GM18873 (cell line): ENCODE measurements around the gene LIPC.

ENCODE experiments used
- ATAC-seq: cut with Tn5 transposase; IDR thresholded peaks from one replicate; pipeline ENCODE4 v1.9.1; 2021; ENCODE audit warnings: mild to moderate bottlenecking, moderate library complexity, moderate number of reproducible peaks; ENCODE audit not compliant: unreplicated experiment, low FRiP score

LIPC gene

DNA sequence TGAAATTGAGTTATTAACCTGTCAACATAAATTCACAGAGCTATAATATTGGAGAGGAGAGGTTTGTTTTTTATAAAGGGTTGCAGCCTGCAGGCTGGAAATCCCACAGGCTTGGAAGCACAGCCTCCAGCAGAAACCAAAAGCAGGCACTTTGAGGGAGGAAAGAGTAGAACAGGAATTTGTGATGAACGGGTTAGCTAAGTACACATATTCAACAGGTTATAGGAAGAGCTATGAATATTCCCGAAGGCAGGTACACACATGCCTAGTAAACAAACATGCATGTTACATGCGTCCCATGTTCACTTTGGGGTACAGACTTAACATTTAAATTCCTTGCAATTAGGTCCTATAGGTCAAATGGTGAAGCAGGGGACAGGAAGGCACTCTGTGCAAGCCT, 25.9 kb upstream of the LIPC start:
- no peak for ATAC-seq

DNA sequence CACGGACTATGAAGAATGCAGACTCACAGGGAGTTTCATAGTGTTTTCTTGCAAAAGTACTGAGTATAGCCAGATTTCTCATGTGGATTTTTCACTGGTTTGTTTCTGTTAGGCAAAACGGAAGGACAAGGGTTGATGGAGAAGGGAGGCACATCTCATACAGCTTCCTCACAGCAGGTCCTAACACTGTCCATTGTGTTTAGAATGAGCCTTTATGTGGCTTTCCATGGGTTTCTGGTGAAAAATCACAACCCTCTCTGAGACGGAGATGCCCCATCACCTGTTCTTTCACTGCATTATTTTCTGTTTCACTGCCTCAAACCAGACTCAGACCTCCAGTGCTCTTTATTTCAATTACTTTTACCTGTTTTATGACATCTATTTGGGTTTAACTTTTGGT, 25.0 kb upstream of the LIPC start:
- no peak for ATAC-seq

DNA sequence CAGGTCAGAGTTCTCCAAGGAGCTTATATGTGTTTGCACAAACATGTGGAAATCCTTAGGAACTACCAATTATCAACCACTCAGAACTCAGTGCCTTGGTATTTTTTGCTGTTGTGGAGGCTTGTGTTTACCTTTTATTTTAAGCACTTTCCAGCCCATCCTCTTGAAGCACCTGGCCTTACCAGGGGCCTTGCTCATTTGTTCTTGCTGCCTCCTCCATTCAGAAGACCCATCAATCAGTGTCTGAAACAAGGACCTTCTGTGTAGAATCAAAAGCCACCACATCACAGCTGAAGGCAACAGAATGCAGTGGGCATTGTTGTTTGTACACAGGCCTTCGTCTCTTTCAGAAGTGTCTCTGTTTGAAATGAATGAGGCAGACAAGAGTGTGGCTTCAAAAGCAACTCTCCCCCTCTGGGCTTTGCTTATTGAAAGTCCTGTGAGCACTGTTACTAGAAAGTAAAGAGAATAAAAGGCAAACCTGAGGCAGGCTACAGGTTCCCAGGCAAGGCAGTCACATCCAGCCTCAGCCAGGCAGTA, 24.5 kb upstream of the LIPC start:
- ATAC-seq: no peak

DNA sequence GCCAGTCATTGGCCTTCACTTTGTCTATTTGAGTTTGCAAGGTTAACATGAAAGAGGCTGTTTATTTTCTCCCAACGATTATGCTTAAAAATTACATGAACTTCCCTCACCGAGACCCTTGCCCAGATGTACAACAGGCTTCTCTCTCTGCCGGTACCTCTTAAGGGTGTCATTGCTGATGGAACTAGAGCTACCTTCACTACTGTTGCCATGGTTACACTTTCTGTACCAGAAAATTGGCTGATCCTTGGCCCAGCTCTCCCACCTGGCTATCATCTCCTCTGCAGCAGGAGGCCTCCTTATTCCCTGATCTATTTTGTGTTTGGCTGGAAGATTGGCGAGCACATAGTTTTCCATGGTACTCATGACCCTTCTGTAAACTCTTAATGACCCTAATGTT, 24.0 kb upstream of the LIPC start:
- no peak for ATAC-seq

DNA sequence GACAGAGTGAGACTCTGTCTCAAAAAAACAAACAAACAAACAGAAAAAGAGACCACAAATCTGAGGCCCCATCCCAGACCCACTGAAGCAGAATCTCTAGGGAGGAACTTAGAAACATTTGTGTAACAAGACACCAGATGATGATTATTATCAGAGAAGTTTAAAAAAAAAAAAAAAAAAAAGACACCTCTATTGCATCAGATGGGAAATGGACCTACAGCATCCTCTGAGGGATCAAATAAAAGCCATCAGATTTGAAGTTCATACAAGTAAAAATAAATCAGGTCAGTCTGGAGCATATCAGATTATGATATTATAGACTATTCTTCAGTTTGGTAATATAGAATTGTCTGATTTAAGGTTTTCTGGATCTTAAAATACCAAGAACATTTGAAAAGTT, 21.9 kb upstream of the LIPC start:
- ATAC-seq: no peak

DNA sequence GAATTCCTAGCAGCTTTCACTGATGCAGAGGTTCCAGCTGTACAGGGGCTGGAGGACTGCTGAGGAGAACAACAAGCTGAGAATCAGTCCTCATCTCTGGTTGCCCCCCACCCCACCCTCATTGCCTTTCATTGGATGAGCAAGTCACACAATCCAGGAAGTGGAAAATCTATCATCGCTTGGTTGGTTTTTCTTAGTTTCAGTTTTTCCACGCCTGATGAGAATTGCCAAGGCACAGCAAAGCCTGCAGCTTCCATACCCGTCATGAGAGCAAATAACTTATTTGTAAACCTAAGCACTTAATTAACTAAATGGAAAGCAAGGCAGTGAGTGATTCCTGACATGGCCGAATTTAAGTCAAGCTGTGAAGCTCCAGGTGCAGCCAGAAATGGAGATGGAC, 21.4 kb upstream of the LIPC start:
- ATAC-seq: no peak

DNA sequence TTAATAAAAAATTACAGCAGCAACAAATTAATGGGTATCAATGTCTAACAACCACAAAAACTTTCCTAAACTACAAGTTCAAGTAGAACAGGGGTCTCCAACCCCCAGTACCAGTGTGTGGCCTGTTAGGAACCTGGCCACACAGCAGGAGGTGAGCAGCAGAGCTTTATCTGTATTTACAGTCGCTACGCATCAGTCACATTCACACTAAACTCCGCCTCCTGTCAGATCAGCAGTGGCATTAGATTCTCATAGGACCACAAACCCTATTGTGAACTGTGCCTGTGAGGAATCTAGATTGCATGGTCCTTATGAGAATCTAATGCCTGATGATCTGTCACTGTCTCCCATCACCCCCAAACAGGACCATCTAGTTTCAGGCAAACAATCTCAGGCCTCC, 18.5 kb upstream of the LIPC start:
- ATAC-seq: no peak

DNA sequence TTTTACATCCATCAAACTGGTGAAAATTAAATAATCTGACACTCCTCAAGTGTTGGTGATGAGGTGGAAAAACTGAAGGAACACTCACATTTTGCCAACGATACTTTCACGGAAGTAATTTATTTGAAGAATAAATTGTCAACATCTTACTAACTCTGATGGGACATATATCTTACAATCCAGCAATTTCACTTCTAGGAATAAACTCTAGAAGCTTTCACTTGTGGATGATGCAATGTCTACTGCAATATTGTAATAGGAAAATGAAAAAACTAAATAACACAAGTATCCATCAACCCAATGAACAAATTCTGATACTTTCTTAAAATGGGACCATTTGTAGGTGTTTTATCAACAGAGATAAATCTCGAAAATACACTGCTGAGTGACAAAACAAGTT, 16.2 kb upstream of the LIPC start:
- ATAC-seq: no peak

DNA sequence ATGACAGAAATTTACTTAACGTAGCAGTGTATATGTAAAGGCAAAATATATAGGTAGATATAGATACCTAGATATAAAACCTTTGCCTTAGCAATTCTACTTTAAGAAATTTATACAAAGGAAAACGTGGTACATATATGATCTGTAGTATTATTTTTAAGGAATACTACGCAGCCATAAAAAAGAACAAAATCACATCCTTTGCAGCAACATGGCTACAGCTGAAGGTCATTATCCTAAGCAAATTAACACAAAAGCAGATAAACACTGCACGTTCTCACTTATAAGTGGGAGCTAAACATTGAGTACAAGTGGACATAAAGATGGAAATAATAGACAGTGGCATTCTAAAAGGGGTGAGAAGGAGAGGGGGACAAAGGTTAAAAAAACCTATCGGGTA, 14.8 kb upstream of the LIPC start:
- ATAC-seq: no peak

DNA sequence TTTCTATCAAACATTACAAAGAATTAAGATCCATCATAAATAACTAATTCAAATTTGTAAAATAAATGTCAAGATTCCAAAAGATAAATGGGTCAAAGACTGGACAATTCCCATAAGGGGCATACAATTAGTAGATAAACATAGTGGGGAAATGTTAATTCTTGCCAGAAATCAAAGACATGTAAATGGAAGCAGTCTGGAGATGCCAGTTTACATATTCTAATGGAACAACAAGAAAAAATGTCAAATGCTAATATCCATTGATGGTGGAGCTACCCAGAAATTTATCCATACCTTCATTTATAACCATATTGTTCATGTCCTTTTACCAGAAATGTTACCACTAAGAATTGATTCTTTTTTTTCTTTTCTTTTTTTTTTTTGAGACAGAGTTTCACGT, 13.7 kb upstream of the LIPC start:
- ATAC-seq: no peak

DNA sequence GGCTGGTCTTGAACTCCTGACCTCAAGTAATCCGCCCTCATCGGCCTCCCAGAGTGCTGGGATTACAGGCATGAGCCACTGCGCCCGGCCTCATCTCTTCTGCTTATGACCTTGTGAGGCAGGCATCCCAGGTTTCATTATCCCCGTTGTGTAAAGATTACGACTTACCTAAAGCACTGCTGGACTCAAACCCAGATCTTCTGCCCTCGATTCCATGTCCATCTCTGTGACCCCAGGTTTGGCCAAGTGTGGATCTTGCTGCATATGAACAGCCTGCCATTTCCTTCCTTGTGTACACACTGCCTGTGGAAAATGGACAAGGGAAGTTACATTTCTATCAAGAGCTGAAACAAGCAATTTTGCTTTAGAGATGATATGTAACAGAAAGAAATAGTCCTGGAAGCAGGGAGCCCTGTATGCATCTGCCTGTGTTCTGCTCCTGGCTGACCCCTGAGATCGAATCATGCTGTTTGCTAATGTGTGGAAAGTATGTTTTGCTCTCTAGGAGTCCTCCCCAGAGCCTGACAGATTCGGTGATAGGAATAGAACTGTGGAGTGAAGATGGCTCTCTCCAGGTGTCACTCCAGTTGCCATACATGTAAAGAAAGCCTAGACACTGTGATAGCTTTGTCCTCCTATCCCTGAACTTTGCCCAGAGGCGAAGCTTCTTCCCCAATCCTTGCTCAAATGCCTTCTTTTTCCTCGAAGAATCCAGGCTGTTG, 11.8 kb upstream of the LIPC start:
- no peak for ATAC-seq

DNA sequence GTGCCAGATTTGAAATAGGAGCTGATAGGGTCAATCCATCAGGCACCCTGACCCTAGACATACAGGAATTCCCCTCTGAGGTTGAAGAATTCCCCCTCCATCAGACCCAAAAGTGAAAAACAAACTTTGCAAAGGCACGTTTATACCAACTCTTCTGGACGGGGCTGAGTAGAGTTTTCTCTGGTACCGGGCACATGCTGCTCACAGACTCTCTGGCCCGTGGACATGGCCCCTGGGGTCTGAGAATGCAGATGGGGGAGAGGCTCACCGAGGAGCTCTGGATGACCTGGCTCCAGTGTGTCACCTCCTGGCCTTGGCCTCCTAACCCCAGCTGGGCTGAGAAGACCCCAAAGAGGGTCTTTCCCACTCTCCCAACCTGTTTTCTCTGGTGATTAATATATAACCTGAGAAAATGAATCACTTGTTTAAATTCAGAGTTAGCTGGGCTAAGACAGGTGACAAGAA, 11.2 kb upstream of the LIPC start:
- ATAC-seq: no peak

DNA sequence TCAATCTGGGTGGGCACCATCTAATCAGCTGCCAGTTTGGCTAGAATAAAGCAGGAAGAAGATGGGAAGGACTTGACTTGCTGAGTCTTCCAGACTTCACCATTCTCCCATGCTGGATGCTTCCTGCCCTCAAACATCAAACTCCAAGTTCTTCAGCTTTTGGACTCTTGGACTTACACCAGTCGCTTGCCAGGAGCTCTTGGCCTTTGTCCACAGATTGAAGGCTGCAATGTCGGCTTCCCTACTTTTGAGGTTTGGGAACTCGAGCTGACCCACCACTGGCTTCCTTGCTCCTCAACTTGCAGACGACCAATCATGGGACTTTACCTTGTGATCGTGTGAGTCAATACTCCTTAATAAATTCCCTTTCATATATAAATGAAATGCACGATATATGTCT, 8.6 kb upstream of the LIPC start:
- ATAC-seq: no peak

DNA sequence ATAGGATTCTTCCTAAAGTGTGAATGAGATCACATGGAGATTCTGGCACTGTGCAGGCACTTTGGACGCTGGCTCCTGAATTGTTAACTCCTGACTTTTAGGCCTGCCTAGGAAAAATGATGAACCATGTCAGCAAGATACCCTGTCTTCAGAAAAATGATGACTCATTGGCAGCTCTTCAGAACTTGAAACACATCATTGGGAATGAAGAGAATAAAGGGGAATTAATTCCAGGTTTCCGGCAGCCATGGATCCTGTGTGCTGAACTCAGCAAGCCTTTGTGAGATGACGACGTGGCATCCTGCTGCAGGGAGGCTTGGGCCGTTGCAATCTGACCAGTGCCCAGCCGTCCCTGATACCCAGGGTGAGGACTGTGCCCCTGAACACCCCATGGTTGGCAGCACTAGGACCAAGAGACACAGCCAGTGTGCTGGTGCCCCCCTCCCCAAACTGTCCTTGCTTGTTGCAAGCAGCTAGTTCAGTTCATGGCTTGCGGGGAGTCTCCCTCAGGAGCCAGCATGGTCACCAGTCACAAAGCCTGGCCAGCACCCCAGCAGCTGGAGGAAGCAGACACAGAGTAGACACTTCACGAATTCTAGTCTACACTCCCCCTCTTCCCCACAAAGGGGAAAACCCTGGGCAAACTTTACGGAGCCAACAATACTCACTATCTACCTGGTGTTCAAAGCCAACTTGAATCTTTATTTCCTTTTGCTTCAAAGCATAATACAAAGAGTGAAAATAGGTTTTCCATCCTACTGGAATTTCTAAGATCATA, 7.8 kb upstream of the LIPC start:
- no peak for ATAC-seq

DNA sequence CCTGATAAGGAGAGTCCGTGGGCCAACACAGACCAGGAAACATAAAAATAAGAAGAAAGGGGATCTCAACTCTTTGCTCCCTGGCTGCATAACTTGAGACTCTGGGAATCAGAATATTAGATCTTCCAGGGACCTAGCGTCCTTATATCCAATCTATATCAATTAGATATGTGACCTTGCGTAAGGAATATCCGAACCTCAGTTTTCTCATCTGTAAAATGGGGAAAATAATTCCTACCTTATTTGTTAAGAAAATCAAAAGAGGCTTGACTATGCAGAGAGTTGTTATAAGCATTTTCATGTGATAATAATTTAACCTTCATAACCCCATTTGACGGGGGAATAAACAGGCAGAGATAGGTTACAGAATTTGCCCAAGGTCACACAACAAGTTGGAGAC, 7.1 kb upstream of the LIPC start:
- ATAC-seq: no peak

DNA sequence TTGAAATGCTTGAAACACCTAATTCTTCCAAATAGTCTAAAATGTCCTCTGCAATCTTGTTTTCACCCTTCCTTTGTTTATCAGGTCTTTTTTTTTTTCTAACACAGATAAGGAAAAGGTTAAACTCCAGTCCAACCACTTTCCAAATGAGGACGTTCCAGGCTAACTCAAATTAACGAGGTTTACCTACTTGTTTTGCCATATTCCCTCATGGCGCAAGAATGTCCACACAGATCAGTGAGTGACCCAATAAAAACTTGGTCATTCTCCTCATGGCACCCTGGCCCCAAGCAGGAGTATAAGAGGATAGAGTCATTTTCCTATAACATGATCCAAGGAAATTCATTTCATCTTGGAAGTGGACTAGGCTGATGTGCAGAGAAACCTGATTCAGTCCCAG, 6.6 kb upstream of the LIPC start:
- no peak for ATAC-seq

DNA sequence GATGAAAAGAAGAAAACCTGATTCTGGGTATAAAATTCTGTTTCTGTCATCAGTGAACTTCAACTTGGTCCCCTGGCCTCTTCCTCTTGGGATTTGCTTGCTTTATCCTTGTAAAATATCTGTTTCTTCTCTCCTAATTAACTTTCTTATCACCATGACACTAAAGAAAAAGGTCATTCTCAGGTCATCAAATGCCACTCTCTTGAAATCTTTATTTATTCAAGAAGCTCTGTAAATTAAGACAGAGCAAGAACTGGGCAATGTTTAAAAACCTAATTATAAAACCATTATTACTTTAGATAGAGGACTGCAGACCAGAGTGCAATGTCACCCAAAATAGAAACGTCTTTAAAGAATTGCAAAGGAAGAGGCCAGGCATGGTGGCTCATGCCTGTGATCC, 6.0 kb upstream of the LIPC start:
- ATAC-seq: no peak

DNA sequence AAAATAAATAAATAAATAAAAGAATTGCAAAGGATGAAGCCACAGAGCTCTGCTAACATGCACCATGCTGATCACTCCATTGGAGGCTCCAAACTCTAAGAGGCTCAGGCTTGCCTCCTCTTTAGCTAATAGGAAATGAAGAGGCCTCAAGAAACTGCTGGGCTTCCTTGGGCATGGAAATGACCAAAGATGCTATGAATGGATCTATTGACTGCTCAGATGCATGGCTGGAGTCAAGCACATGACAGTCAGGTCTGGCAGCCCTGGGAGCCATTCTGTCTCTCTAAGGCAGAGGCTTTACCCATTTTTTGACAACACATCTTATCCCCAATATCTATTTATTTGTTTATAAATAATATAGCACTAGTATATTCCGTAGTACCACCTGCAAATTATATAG, 5.3 kb upstream of the LIPC start:
- no peak for ATAC-seq

DNA sequence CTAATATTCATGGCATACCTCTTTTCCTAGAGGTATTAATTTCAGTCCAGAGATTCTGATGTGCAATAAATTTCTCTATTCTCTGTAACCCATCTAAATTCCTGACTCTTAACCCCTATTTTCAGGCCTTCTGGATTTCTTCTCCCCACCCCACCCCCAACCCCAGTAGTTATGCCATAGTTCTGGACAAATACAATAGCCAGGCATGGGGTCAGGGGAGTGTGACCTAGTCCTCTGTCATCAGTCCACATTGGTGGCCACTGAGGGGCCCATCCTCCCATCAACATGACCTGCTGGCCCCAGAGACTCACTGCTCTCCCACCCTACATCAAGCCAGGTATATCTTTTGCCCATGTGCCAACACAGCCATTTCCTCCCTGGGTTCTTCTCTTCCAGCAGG, 3.8 kb upstream of the LIPC start:
- no peak for ATAC-seq

DNA sequence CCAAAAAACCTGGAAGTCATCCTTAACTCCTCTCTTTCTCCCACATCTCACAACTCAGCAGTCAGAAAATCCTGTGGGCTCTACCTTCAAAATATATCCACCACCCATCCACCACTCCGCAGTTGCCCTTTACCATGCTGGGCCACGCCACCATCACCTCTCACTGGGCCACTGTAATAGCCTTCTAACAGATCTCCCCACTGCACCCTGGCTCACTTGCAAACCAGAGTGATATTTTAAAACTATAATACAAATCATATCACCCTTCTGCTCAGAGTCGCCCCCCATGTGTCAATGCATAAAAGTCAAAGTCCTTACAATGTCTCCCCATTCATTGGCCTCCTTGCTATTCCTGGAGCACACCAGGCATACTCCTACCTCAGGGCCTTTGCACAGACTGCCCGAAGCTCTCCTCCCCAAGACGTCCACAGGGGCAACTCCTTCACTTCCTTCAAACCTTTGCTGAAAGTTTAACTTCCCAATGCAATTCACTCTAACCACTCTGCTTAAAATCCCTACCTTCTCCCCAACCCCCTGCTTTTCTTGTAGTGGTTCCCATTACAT, 1.5 kb upstream of the LIPC start:
- ATAC-seq: no peak

DNA sequence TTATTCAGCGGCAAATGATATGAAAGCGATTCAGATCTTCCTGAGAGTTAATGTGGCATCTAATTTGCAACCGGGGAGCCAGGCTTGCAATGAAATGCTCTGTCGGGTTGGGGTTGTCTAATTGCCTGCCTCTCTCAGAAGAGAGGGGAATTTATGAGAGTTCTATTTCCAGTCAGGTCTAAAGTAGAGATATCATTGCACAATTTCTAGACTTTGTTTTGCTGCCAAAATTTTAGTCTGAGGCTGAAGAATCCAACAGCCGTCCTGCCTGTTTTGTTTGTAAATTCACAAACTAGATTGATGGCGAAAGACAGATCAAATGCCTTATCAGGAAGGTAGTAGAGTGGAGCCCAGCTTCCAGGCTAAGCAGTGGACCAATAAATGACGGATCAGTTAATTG, 610 bp downstream of the LIPC start:
- no peak for ATAC-seq
